WTC11 (cell line): ENCODE measurements around the gene TPSAB1.

Experiments
- AFF4 ChIP-seq: sonication (generic); formaldehyde crosslinking; IDR thresholded peaks from 2 replicates; pipeline ENCODE4 v1.8.1; 2023; ENCODE audit warnings: mild to moderate bottlenecking, missing genetic modification reagents, borderline replicate concordance
- CTCF ChIP-seq: fragments of 200-600 bp; IDR thresholded peaks from 2 replicates; pipeline ENCODE4 v1.8.0; 2022; ENCODE audit warnings: antibody characterized with exemption
- E2F4 ChIP-seq: sonication (generic); formaldehyde crosslinking; IDR thresholded peaks from 2 replicates; pipeline ENCODE4 v1.8.1; 2022; ENCODE audit warnings: low read depth, mild to moderate bottlenecking, moderate library complexity, missing genetic modification reagents, borderline replicate concordance
- ELF4 ChIP-seq: sonication (generic); formaldehyde crosslinking; IDR thresholded peaks from 2 replicates; pipeline ENCODE4 v1.8.1; 2022; ENCODE audit warnings: low read depth, mild to moderate bottlenecking, moderate library complexity, missing genetic modification reagents
- ESRRA ChIP-seq: sonication (generic); formaldehyde crosslinking; IDR thresholded peaks from 2 replicates; pipeline ENCODE4 v1.8.1; 2022; ENCODE audit warnings: mild to moderate bottlenecking, missing genetic modification reagents, borderline replicate concordance
- HMGXB4 ChIP-seq: sonication (generic); formaldehyde crosslinking; IDR thresholded peaks from 2 replicates; pipeline ENCODE4 v1.8.1; 2023; ENCODE audit warnings: mild to moderate bottlenecking, moderate library complexity, missing genetic modification reagents
- JUN ChIP-seq: sonication (generic); formaldehyde crosslinking; IDR thresholded peaks from 2 replicates; pipeline ENCODE4 v1.8.0; 2023; ENCODE audit warnings: mild to moderate bottlenecking, missing genetic modification reagents
- NR2C2 ChIP-seq: sonication (generic); formaldehyde crosslinking; IDR thresholded peaks from 2 replicates; pipeline ENCODE4 v1.8.0; 2022; ENCODE audit warnings: mild to moderate bottlenecking, missing genetic modification reagents
- TCF7 ChIP-seq: sonication (generic); formaldehyde crosslinking; IDR thresholded peaks from 2 replicates; pipeline ENCODE4 v1.8.0; 2022; ENCODE audit warnings: mild to moderate bottlenecking, low read depth, missing genetic modification reagents, moderate library complexity
- USF2 ChIP-seq: sonication (generic); formaldehyde crosslinking; IDR thresholded peaks from 2 replicates; pipeline ENCODE4 v1.8.1; 2023; ENCODE audit warnings: mild to moderate bottlenecking, missing genetic modification reagents, moderate library complexity

GRCh38 chr16:1244881-1245280 lies 4.4 kb downstream of the TPSAB1 start:
- TF ChIP-seq ELF4 (CRISPR knock-in tag) (no peak), CTCF (no peak), E2F4 (CRISPR knock-in tag) (no peak), USF2 (CRISPR knock-in tag) (no peak), JUN (no peak), TCF7 (CRISPR knock-in tag) (no peak), ESRRA (CRISPR knock-in tag) (no peak), HMGXB4 (CRISPR knock-in tag) (no peak), NR2C2 (no peak), AFF4 (CRISPR knock-in tag) (no peak)
